Large intestine (tissue), 3 donors: ENCODE results near the gene ATXN7L3. TPM values are rescaled to one million over a fixed set of nuclear protein-coding genes. Genes with fewer than 3 reads are reported as not detected.

Experiments used
- DNase-seq, 2 donors: peaks; one replicate each; pipeline versions ENCODE4 v3.0.0 to v3.0.0-alpha.2; 2013
- H3K27ac ChIP-seq: one replicate; pipeline ENCODE4 v1.5.1; 2013; ENCODE audit warnings: low read length
- H3K27me3 ChIP-seq: 2 replicates; pipeline ENCODE4 v1.6.1; 2013; ENCODE audit warnings: low read length; ENCODE audit not compliant: control insufficient read depth, insufficient read depth
- H3K36me3 ChIP-seq: 2 replicates; pipeline ENCODE4 v1.6.1; 2013; ENCODE audit warnings: low read length; ENCODE audit not compliant: control insufficient read depth, insufficient read depth
- H3K4me1 ChIP-seq: one replicate; pipeline ENCODE4 v1.6.1; 2013; ENCODE audit warnings: low read length; ENCODE audit not compliant: control insufficient read depth, insufficient read depth
- H3K4me3 ChIP-seq: one replicate; pipeline ENCODE4 v1.5.1; 2013; ENCODE audit warnings: low read length
- H3K9me3 ChIP-seq: one replicate; pipeline ENCODE4 v1.6.1; 2013; ENCODE audit warnings: mild to moderate bottlenecking, low read depth, low read length, moderate library complexity; ENCODE audit not compliant: control insufficient read depth
- WGBS: methylation state at CpG from one replicate; pipeline ENCODE4 v1.1.5; 2013; ENCODE audit warnings: low lambda C conversion rate; ENCODE audit not compliant: insufficient coverage; 5-methylcytosine and 5-hydroxymethylcytosine counted together
- polyA plus RNA-seq: library from polyadenylated mRNA; unstranded; fragments of 120-200 nt; gene quantifications from one replicate; pipeline ENCODE4 v1.2.1, GENCODE V29; 2013

ATXN7L3 gene
- polyA plus RNA-seq, 1 donor: 47.8 TPM

- no peaks in the 10 kb centered on the region for H3K27me3 ChIP-seq
- no CpG with 5 or more reads among the region's 64 CpGs for WGBS
- no peaks in the 10 kb centered on the region for H3K9me3 ChIP-seq
- H3K4me3 ChIP-seq: no peak overlapping the region
- H3K4me1 ChIP-seq: peaks cover 9% of the 10 kb centered on the region
- peaks cover 77% of the 10 kb centered on the region for H3K36me3 ChIP-seq
- peak; percentile 82 to 86 for DNase-seq
- H3K27ac ChIP-seq: no peak overlapping the region
These were observed 10.9 kb upstream of the ATXN7L3 start for GRCh38 chr17:44210342-44211192.

GRCh38 chr17:44209786-44210341, 10.2 kb upstream of the ATXN7L3 start:
- Histone ChIP-seq H3K27me3 (no peaks in the 10 kb centered on the region), H3K36me3 (peaks cover 70% of the 10 kb centered on the region), H3K4me1 (peaks cover 9% of the 10 kb centered on the region), H3K9me3 (no peaks in the 10 kb centered on the region), H3K27ac (no peak overlapping the region), H3K4me3 (no peak overlapping the region)
- WGBS: no CpG with 5 or more reads among the region's 11 CpGs
- no peak for DNase-seq

- WGBS: no CpG with 5 or more reads among the region's 5 CpGs
- Histone ChIP-seq H3K27me3 (no peaks in the 10 kb centered on the region), H3K4me3 (no peak overlapping the region), H3K36me3 (peaks cover 50% of the 10 kb centered on the region), H3K4me1 (peaks cover 15% of the 10 kb centered on the region), H3K27ac (no peak overlapping the region), H3K9me3 (no peaks in the 10 kb centered on the region)
- no peak for DNase-seq
These were observed 8.1 kb upstream of the ATXN7L3 start for GRCh38 chr17:44207743-44208142.

- peaks cover 50% of the 10 kb centered on the region for H3K36me3 ChIP-seq
- peaks cover 15% of the 10 kb centered on the region for H3K4me1 ChIP-seq
These were observed 7.6 kb upstream of the ATXN7L3 start for GRCh38 chr17:44207319-44207718.

GRCh38 chr17:44206825-44207155, 7.1 kb upstream of the ATXN7L3 start:
- no peaks in the 10 kb centered on the region for H3K9me3 ChIP-seq
- WGBS: no CpG with 5 or more reads among the region's 6 CpGs
- peaks cover 50% of the 10 kb centered on the region for H3K36me3 ChIP-seq
- no peaks in the 10 kb centered on the region for H3K27me3 ChIP-seq
- no peak for DNase-seq
- H3K4me1 ChIP-seq: peaks cover 15% of the 10 kb centered on the region
- H3K4me3 ChIP-seq: no peak overlapping the region
- no peak overlapping the region for H3K27ac ChIP-seq

More at GRCh38 chr17:44207319-44207718, 7.6 kb upstream of the ATXN7L3 start:
- 60% methylated on average over 1 of the region's 17 CpGs for WGBS
- no peak for DNase-seq
- Histone ChIP-seq H3K9me3 (no peaks in the 10 kb centered on the region), H3K27me3 (no peaks in the 10 kb centered on the region), H3K4me3 (no peak overlapping the region), H3K27ac (no peak overlapping the region)

GRCh38 chr17:44205962-44206824, 6.5 kb upstream of the ATXN7L3 start:
- Histone ChIP-seq H3K9me3 (no peaks in the 10 kb centered on the region), H3K4me1 (peaks cover 15% of the 10 kb centered on the region), H3K27ac (no peak overlapping the region), H3K27me3 (no peaks in the 10 kb centered on the region), H3K4me3 (no peak overlapping the region), H3K36me3 (peaks cover 44% of the 10 kb centered on the region)
- DNase-seq: no peak
- no CpG with 5 or more reads among the region's 13 CpGs for WGBS

GRCh38 chr17:44204441-44204882, 4.8 kb upstream of the ATXN7L3 start:
- WGBS: no CpG with 5 or more reads among the region's 5 CpGs
- DNase-seq: no peak
- Histone ChIP-seq H3K4me3 (no peak overlapping the region), H3K27ac (no peak overlapping the region), H3K4me1 (peaks cover 9% of the 10 kb centered on the region), H3K27me3 (no peaks in the 10 kb centered on the region), H3K36me3 (peaks cover 31% of the 10 kb centered on the region), H3K9me3 (no peaks in the 10 kb centered on the region)

GRCh38 chr17:44203731-44204440, 4.2 kb upstream of the ATXN7L3 start:
- Histone ChIP-seq H3K27ac (no peak overlapping the region), H3K9me3 (no peaks in the 10 kb centered on the region), H3K36me3 (peaks cover 25% of the 10 kb centered on the region), H3K4me1 (peaks cover 9% of the 10 kb centered on the region), H3K27me3 (no peaks in the 10 kb centered on the region), H3K4me3 (no peak overlapping the region)
- DNase-seq: no peak
- WGBS: no CpG with 5 or more reads among the region's 9 CpGs

- Histone ChIP-seq H3K27ac (no peak overlapping the region), H3K4me1 (peaks cover 18% of the 10 kb centered on the region), H3K27me3 (no peaks in the 10 kb centered on the region), H3K4me3 (no peak overlapping the region), H3K36me3 (peaks cover 15% of the 10 kb centered on the region), H3K9me3 (no peaks in the 10 kb centered on the region)
- WGBS: 100% methylated on average over 1 of the region's 4 CpGs
- DNase-seq: no peak
These were observed 3.1 kb upstream of the ATXN7L3 start for GRCh38 chr17:44202756-44203155.
